ENCODE data around the gene TMEM61. TPM values are rescaled to one million over a fixed set of nuclear protein-coding genes. Genes with fewer than 3 reads are reported as not detected.

The TMEM61 gene
- total RNA-seq, 1 donor from 2014 or later = not detected

DNA sequence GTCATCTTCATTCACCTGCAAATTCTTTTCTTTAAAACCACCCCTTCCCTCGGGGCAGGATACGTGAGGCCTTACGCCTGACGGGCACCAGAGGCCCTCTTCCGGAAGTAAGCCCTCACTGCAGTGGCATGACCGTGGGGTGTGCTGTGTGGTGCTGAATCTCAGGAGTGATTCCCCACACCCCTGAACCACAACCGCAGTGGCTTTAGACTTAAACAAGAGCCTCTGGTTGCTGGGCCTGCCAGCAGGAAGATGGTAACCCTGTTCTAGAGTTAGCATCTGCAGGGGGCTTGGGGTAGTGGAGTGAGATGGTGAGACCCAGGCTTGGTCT, 30.4 kb downstream of the TMEM61 start:
- Mint-ChIP-seq H3K4me3 (ENCODE audit: unreplicated experiment) (no peak overlapping the region), H3K9me3 (ENCODE audit: low read depth) (peaks cover 5% of the 10 kb centered on the region), H3K27me3 (ENCODE audit: low read depth) (peaks cover 5% of the 10 kb centered on the region), H3K27ac (ENCODE audit: unreplicated experiment) (no peak overlapping the region), H3K4me1 (ENCODE audit: low read depth) (peaks cover 21% of the 10 kb centered on the region), H3K36me3 (ENCODE audit: low read depth) (no peaks in the 10 kb centered on the region)
- no peak for DNase-seq (ENCODE audit: low spot score)
- TF ChIP-seq, protein P1, sequence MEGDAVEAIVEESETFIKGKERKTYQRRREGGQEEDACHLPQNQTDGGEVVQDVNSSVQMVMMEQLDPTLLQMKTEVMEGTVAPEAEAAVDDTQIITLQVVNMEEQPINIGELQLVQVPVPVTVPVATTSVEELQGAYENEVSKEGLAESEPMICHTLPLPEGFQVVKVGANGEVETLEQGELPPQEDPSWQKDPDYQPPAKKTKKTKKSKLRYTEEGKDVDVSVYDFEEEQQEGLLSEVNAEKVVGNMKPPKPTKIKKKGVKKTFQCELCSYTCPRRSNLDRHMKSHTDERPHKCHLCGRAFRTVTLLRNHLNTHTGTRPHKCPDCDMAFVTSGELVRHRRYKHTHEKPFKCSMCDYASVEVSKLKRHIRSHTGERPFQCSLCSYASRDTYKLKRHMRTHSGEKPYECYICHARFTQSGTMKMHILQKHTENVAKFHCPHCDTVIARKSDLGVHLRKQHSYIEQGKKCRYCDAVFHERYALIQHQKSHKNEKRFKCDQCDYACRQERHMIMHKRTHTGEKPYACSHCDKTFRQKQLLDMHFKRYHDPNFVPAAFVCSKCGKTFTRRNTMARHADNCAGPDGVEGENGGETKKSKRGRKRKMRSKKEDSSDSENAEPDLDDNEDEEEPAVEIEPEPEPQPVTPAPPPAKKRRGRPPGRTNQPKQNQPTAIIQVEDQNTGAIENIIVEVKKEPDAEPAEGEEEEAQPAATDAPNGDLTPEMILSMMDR (IDR thresholded peaks at IDR 0.05) = peak; percentile 11

DNA sequence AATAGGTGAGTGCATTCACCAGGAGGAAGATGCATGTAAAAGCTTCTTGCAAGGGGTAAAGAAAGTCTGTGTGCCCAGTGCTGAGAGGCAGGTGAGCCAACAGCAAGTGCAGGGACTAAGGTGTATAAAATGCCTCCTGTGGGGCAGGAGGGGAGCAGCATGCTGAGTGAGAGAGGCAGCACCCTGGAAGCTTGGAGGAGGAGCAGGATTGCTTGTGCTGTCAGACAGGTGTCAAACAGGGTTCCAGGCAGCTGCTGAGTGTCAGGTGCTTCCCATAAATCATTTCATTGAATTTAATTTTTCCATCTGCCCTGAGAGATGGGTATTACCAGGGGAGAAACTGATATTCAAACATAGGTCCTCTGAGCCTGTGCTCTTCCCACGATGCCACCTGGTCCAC, 32.2 kb downstream of the TMEM61 start:
- Mint-ChIP-seq H3K27me3 (ENCODE audit: low read depth) (peaks cover 5% of the 10 kb centered on the region), H3K36me3 (ENCODE audit: low read depth) (no peaks in the 10 kb centered on the region), H3K9me3 (ENCODE audit: low read depth) (peaks cover 5% of the 10 kb centered on the region), H3K27ac (ENCODE audit: unreplicated experiment) (no peak overlapping the region), H3K4me1 (ENCODE audit: low read depth) (peaks cover 27% of the 10 kb centered on the region), H3K4me3 (ENCODE audit: unreplicated experiment) (no peak overlapping the region)
- TF ChIP-seq, protein P1 (IDR thresholded peaks at IDR 0.05) = no peak
- DNase-seq (ENCODE audit: low spot score) = no peak

DNA sequence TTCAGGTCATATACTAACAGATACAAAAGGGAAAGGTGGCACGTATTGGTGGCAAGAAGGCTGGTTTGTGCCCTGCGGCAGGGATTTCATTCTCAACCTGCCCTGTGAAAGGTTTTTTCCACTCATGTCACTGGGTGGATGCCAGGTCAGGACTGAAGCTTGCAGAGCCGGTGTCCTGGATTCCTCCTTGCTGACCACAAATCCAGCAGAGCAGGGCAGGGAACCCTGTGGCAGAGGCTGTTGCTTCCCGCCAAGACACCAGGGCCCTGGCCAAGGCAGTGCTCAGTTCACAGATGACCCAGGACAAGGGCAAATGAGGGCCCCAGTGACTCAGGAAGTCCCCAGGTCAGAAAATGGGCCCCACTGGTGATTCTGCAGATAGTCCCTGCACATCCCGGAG, 34.7 kb downstream of the TMEM61 start:
- DNase-seq (ENCODE audit: low spot score) = no peak
- H3K4me3 Mint-ChIP-seq (ENCODE audit: unreplicated experiment) = no peak overlapping the region
- no peaks in the 10 kb centered on the region for H3K36me3 Mint-ChIP-seq (ENCODE audit: low read depth)
- no peak overlapping the region for H3K27ac Mint-ChIP-seq (ENCODE audit: unreplicated experiment)
- peaks cover 24% of the 10 kb centered on the region for H3K4me1 Mint-ChIP-seq (ENCODE audit: low read depth)
- H3K9me3 Mint-ChIP-seq (ENCODE audit: low read depth) = no peaks in the 10 kb centered on the region
- H3K27me3 Mint-ChIP-seq (ENCODE audit: low read depth) = peaks cover 7% of the 10 kb centered on the region
- TF ChIP-seq, protein P1 (IDR thresholded peaks at IDR 0.05) = no peak

DNA sequence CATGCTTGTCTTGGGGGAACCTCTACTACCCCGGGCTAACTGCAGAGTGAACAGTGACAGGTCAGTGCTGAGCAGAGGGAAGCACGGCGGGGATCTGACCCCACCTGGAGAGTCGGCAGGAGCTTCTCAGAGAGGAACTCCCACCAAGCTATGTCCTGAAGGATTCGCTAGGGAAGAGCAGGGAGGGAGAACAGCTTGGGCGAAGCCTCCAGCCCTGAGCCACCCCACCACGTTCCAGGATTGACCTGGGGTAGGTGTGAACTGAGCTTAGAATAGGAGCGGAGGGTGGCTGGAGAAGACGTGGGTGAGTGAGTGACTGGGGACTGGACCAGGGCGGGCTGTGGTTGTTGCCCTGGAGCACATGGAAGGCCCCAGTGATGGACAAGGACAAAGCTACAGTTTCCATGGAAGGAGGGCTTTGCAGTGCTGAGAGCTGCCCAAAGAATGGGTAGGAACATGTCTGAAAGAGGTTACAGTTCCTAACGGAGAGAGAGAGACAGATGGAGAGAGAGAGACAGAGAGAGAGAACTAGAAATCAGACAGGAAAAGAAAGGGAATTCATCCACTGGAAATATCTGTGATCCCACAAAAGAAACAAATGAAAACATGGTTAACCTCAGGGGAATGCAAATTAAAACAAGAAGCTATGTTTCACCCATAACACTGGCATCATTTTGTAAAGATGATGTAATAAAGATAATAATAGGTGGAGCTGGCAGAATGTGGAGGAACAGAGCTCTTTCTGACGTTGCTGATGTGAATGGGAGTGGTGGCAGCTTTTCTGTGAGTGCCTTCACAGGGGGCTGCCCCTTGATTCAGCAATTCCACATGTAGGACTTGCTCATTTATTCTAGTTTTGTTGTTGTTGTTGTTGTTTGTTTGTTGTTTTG, 35.5 kb downstream of the TMEM61 start:
- Mint-ChIP-seq H3K27ac (ENCODE audit: unreplicated experiment) (peak overlapping the region; percentile 79), H3K27me3 (ENCODE audit: low read depth) (peaks cover 7% of the 10 kb centered on the region), H3K9me3 (ENCODE audit: low read depth) (no peaks in the 10 kb centered on the region), H3K36me3 (ENCODE audit: low read depth) (no peaks in the 10 kb centered on the region), H3K4me1 (ENCODE audit: low read depth) (peaks cover 24% of the 10 kb centered on the region), H3K4me3 (ENCODE audit: unreplicated experiment) (peak overlapping the region; percentile 11)
- TF ChIP-seq, protein P1 (IDR thresholded peaks at IDR 0.05) = no peak
- DNase-seq (ENCODE audit: low spot score) = no peak

DNA sequence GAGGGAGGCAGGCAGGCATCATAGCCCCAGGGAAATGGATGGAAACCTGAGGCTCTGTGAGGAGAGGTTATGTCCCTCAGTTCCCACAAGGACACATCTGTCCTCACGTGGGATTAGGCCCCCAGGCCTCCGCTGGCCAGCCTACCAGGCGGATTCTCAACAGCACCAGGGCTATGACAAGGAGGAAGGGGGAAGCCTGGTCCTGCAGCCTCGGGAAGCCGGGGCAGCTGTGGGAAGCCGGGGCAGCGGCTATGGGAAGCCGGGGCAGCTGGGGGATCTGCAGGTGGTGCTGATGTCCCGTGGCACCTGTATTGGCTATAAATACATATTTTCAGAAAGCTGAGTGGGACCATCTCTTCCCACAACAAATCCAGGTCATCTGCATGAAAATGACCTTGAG, 38.0 kb downstream of the TMEM61 start:
- DNase-seq (ENCODE audit: low spot score) = no peak
- Mint-ChIP-seq H3K27me3 (ENCODE audit: low read depth) (peaks cover 4% of the 10 kb centered on the region), H3K9me3 (ENCODE audit: low read depth) (no peaks in the 10 kb centered on the region), H3K4me1 (ENCODE audit: low read depth) (peaks cover 30% of the 10 kb centered on the region), H3K4me3 (ENCODE audit: unreplicated experiment) (no peak overlapping the region), H3K27ac (ENCODE audit: unreplicated experiment) (no peak overlapping the region), H3K36me3 (ENCODE audit: low read depth) (no peaks in the 10 kb centered on the region)
- TF ChIP-seq, protein P1 (IDR thresholded peaks at IDR 0.05) = no peak
